Pancreas (tissue), 10 donors: ENCODE results near the gene GGCT. TPM values are rescaled to one million over a fixed set of nuclear protein-coding genes. Genes with fewer than 3 reads are reported as not detected.

Source experiments
- ATAC-seq, 4 donors: fragments of 200-7000 bp; cut with Tn5 transposase; one replicate each; pipeline versions ENCODE4 v1.8.0 to v1.9.1; 2020; ENCODE audit warnings: mild to moderate bottlenecking in 4 of 4, moderate library complexity in 4 of 4
- DNase-seq, 6 donors: peaks; one replicate each; pipeline ENCODE4 v3.0.0-alpha.2; 2020
- FAIRE-seq: peaks from 2 replicates; lab custom pipeline; 2012; peaks lifted over from hg19 to GRCh38; lab: Jason Lieb, UNC
- H3K27ac ChIP-seq, 4 donors: fragments of 200-600 bp; sonication (generic); 1 replicate in 3 of 4; 2 replicates in 1 of 4; pipeline versions ENCODE4 v1.5.0 to v1.8.0; 2020
- H3K27me3 ChIP-seq, 4 donors: fragments of 200-600 bp; one replicate each; pipeline ENCODE4 v1.8.0; 2021
- H3K36me3 ChIP-seq, 3 donors: fragments of 200-600 bp; sonication (generic) in 1 of 3; one replicate each; pipeline versions ENCODE4 v1.5.0 to v1.8.0; 2020 to 2021
- H3K4me1 ChIP-seq, 3 donors: fragments of 200-600 bp; one replicate each; pipeline ENCODE4 v1.8.0; 2021
- H3K4me3 ChIP-seq, 4 donors: fragments of 200-600 bp; sonication (generic) in 2 of 4; one replicate each; pipeline versions ENCODE4 v1.5.0 to v1.8.0; 2020 to 2021
- H3K9me3 ChIP-seq, 4 donors: fragments of 200-600 bp; one replicate each; pipeline ENCODE4 v1.8.0; 2021
- WGBS, 2 donors: extraction: QIAGEN DNeasy Blood & Tissue Kit; methylation state at CpG; one replicate each; pipeline ENCODE4 v1.1.7; 2013; 5-methylcytosine and 5-hydroxymethylcytosine counted together
- intact Hi-C, 3 donors: fragments of 100-400 bp; cut with DNase I; formaldehyde crosslinking; loops; one replicate each; pipeline versions ENCODE4 v1.11.1 to v1.14.2; 2022
- polyA plus RNA-seq, 2 donors: library from polyadenylated mRNA; stranded (reverse); fragments of 200-250 nt; gene quantifications; one replicate each; pipeline ENCODE4 v1.2.3, GENCODE V29; 2013
- total RNA-seq, 6 donors: library from RNA; stranded (reverse); fragmentation: NEBNext Ultra II Directional in 4 of 6; extraction: Animal tissue kit (Norgen Biotek cat#: 25700) in 4 of 6; gene quantifications; one replicate each; pipeline versions ENCODE4 v1.2.1 to v1.2.4, GENCODE V29; 2021 to 2023
- TF ChIP-seq, protein P1 (sequence below), 4 donors: fragments of 200-600 bp; sonication (generic) in 3 of 4; IDR thresholded peaks; one replicate each; pipeline versions ENCODE4 v1.5.0 to v1.8.0; 2021; ENCODE audit warnings: antibody characterized with exemption in 4 of 4
- donor health status: healthy with polysubstance abuse.
- donor health status: DM: no; HTN: no; CAD: no; lungs with moderate emphysema.
- donor health status: DM: no; HTN: no; CAD: no.
- donor health status: control.
- donor health status: control.
- donor health status: Bipolar disorder and iron deficiency.
- donor health status: DM: yes; HTN: yes; CAD: no.
- donor health status: DM: no; HTN: no; CAD: no.
- donor health status: DM: no; HTN: no; CAD: no.
- donor health status: DM: yes; HTN: yes; CAD: no.

Gene GGCT
- total and polyA plus RNA-seq, 8 donors = 9.6 to 30.3 (median 17.0) TPM

GRCh38 chr7:30470163-30470770 is 34.4 kb downstream of the GGCT start:
- H3K4me1 ChIP-seq = peaks cover 5 to 21% (median 11%) of the 10 kb centered on the region in 3 donors
- ATAC-seq (peak in 3 of 4 donors; percentile 36 to 55 (median 38)), DNase-seq (no peak), FAIRE-seq (no peak)
- H3K9me3 ChIP-seq = no peaks in the 10 kb centered on the region
- TF ChIP-seq, protein P1, sequence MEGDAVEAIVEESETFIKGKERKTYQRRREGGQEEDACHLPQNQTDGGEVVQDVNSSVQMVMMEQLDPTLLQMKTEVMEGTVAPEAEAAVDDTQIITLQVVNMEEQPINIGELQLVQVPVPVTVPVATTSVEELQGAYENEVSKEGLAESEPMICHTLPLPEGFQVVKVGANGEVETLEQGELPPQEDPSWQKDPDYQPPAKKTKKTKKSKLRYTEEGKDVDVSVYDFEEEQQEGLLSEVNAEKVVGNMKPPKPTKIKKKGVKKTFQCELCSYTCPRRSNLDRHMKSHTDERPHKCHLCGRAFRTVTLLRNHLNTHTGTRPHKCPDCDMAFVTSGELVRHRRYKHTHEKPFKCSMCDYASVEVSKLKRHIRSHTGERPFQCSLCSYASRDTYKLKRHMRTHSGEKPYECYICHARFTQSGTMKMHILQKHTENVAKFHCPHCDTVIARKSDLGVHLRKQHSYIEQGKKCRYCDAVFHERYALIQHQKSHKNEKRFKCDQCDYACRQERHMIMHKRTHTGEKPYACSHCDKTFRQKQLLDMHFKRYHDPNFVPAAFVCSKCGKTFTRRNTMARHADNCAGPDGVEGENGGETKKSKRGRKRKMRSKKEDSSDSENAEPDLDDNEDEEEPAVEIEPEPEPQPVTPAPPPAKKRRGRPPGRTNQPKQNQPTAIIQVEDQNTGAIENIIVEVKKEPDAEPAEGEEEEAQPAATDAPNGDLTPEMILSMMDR (IDR thresholded peaks at IDR 0.05) = no peak
- H3K4me3 ChIP-seq = no peak overlapping the region
- H3K36me3 ChIP-seq = no peaks in the 10 kb centered on the region
- no peaks in the 10 kb centered on the region for H3K27me3 ChIP-seq
- peak overlapping the region in 2 of 4 donors; percentile 51 to 66 for H3K27ac ChIP-seq
- WGBS, 2 donors = 45 to 47% methylated on average over 14 of the region's 14 CpGs
- intact Hi-C loops = no loop called here

DNA sequence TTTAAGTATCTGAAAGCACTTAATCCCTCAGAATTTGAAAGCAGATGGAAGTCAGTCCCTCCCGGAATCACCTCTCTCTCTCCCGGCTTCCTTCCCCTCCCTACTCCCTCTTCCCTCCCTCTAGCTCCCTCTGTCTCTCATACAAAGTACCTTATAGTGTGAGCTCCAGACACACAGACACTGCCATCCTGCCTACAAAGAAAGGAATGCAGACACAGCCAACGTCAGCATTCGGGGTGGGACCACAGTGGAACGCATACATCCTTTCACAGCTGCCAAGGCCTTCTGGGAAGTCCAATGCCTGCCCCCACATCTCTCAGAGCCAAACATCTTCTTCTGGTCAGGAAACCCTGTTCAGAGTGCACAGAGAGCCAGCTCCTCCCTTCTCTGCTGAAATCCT is 35.3 kb downstream of the GGCT start:
- ATAC-seq (peak; percentile 46 to 73 (median 69)), FAIRE-seq (no peak), DNase-seq (peak in 2 of 6 donors; percentile 42 to 45)
- H3K4me3 ChIP-seq = no peak overlapping the region
- TF ChIP-seq, protein P1 (IDR thresholded peaks at IDR 0.05) = no peak
- WGBS, 2 donors = 51 to 62% methylated on average over 5 of the region's 5 CpGs
- intact Hi-C loops = no loop called here
- H3K36me3 ChIP-seq = no peaks in the 10 kb centered on the region
- H3K27me3 ChIP-seq = no peaks in the 10 kb centered on the region
- H3K27ac ChIP-seq = peak overlapping the region in 2 of 4 donors; percentile 51 to 66
- H3K9me3 ChIP-seq = no peaks in the 10 kb centered on the region
- peaks cover 5 to 21% (median 11%) of the 10 kb centered on the region in 3 donors for H3K4me1 ChIP-seq

GRCh38 chr7:30468791-30469190 is 35.8 kb downstream of the GGCT start:
- Histone ChIP-seq H3K4me3 (no peak overlapping the region), H3K4me1 (peaks cover 5 to 21% (median 11%) of the 10 kb centered on the region in 3 donors), H3K9me3 (no peaks in the 10 kb centered on the region), H3K27ac (peak overlapping the region in 2 of 4 donors; percentile 51 to 66), H3K36me3 (no peaks in the 10 kb centered on the region), H3K27me3 (no peaks in the 10 kb centered on the region)
- FAIRE-seq = no peak
- intact Hi-C loops = no loop called here
- peak in 2 of 4 donors; percentile 4 to 28 for ATAC-seq
- DNase-seq = no peak
- TF ChIP-seq, protein P1 (IDR thresholded peaks at IDR 0.05) = no peak
- 82 to 88% methylated on average over 4 of the region's 4 CpGs for WGBS, 2 donors

GRCh38 chr7:30468041-30468440 is 36.6 kb downstream of the GGCT start:
- Histone ChIP-seq H3K9me3 (no peaks in the 10 kb centered on the region), H3K27me3 (no peaks in the 10 kb centered on the region), H3K4me1 (peaks cover 5 to 21% (median 11%) of the 10 kb centered on the region in 3 donors), H3K4me3 (no peak overlapping the region), H3K36me3 (no peaks in the 10 kb centered on the region), H3K27ac (peak overlapping the region in 1 of 4 donors; percentile 30)
- FAIRE-seq (no peak), ATAC-seq (no peak), DNase-seq (no peak)
- TF ChIP-seq, protein P1 (IDR thresholded peaks at IDR 0.05) = no peak
- intact Hi-C loops = no loop called here
- 74 to 76% methylated on average over 2 of the region's 2 CpGs for WGBS, 2 donors

DNA sequence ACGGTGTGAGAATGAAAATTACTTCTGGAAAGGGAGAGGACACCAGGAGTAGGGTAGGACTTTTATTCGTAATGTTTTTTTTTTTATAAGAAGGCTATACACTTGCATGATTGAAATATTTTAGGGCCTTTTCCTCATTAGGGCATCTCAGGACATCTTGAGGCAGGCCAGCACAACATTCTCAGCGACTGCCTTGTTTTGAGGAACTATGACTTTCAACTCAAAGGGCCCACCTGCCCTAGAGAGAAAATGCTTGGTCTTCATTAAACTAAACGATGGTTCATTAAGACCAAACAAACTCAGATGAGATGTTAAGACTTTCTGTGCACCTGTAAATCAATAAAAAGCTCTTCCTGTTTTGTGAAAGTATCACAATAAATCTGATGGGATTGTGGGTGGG is 37.4 kb downstream of the GGCT start:
- H3K36me3 ChIP-seq = no peaks in the 10 kb centered on the region
- no peak overlapping the region for H3K27ac ChIP-seq
- no peaks in the 10 kb centered on the region for H3K27me3 ChIP-seq
- FAIRE-seq = no peak
- TF ChIP-seq, protein P1 (IDR thresholded peaks at IDR 0.05) = no peak
- intact Hi-C loops = no loop called here
- H3K4me1 ChIP-seq = peaks cover 5 to 21% (median 11%) of the 10 kb centered on the region in 3 donors
- no peak for ATAC-seq
- no peak overlapping the region for H3K4me3 ChIP-seq
- no peak for DNase-seq
- no peaks in the 10 kb centered on the region for H3K9me3 ChIP-seq
- WGBS, 2 donors = 90 to 92% methylated on average over 4 of the region's 4 CpGs
